K562 (cell line): ENCODE measurements around the gene POLDIP3. TPM values are rescaled to one million over a fixed set of nuclear protein-coding genes. Genes with fewer than 3 reads are reported as not detected.

ENCODE experiments used
- CHD2 ChIP-seq: IDR thresholded peaks from 2 replicates; pipeline ENCODE4 v1.6.1; 2011; ENCODE audit warnings: low read depth, low read length
- CXXC5 ChIP-seq: fragments of 250-450 bp; sonication (Bioruptor Pico); IDR thresholded peaks from 2 replicates; pipeline ENCODE4 v1.8.0; 2022; ENCODE audit warnings: inconsistent platforms, mild to moderate bottlenecking, moderate library complexity
- KDM2B ChIP-seq: fragments of 250-450 bp; sonication (Bioruptor Pico); IDR thresholded peaks from 2 replicates; pipeline ENCODE4 v1.8.0; 2021; ENCODE audit warnings: mild to moderate bottlenecking, moderate library complexity
- NKRF ChIP-seq: fragments of 450-650 bp; IDR thresholded peaks from 2 replicates; pipeline ENCODE4 v1.6.1; 2016; ENCODE audit warnings: borderline replicate concordance
- POLR2G ChIP-seq: fragments of 200-400 bp; formaldehyde crosslinking; IDR thresholded peaks from 2 replicates; pipeline ENCODE4 v1.6.1; 2017; ENCODE audit warnings: low read depth, mild to moderate bottlenecking, antibody characterized with exemption, low read length, moderate library complexity
- RERE ChIP-seq: sonication (generic); formaldehyde crosslinking; IDR thresholded peaks from 2 replicates; pipeline ENCODE4 v1.8.0; 2023; ENCODE audit warnings: missing genetic modification reagents, mild to moderate bottlenecking, borderline replicate concordance
- SAFB ChIP-seq: fragments of 200-400 bp; formaldehyde crosslinking; IDR thresholded peaks from 2 replicates; pipeline ENCODE4 v1.6.1; 2017; ENCODE audit warnings: low read depth, low read length, borderline replicate concordance
- SIN3B ChIP-seq: fragments of 450-650 bp; IDR thresholded peaks from 2 replicates; pipeline ENCODE4 v1.6.1; 2017; ENCODE audit warnings: low read depth, mild to moderate bottlenecking, moderate library complexity
- TARDBP ChIP-seq: fragments of 450-650 bp; IDR thresholded peaks from 2 replicates; pipeline ENCODE4 v1.6.1; 2016
- THAP12 ChIP-seq: fragments of 250-450 bp; sonication (Bioruptor Pico); IDR thresholded peaks from 2 replicates; pipeline ENCODE4 v1.9.0; 2021; ENCODE audit warnings: mild to moderate bottlenecking, inconsistent platforms
- THRA ChIP-seq: fragments of 450-650 bp; IDR thresholded peaks from 2 replicates; pipeline ENCODE4 v1.6.1; 2017; ENCODE audit warnings: mild to moderate bottlenecking, moderate library complexity
- ZBTB8A ChIP-seq: fragments of 450-650 bp; IDR thresholded peaks from 2 replicates; pipeline ENCODE4 v1.6.1; 2018; ENCODE audit warnings: mild to moderate bottlenecking, moderate library complexity; ENCODE audit not compliant: partially characterized antibody
- ZKSCAN8 ChIP-seq: fragments of 200-800 bp; sonication (Bioruptor generic); IDR thresholded peaks from 2 replicates; pipeline ENCODE4 v1.6.1; 2016; ENCODE audit warnings: missing genetic modification characterization, missing compliant biosample characterization
- ZNF146 ChIP-seq: IDR thresholded peaks from one replicate; pipeline ENCODE4 v1.6.1; 2018; ENCODE audit warnings: missing compliant biosample characterization; ENCODE audit not compliant: unreplicated experiment
- ZNF217 ChIP-seq: sonication (generic); formaldehyde crosslinking; IDR thresholded peaks from 2 replicates; pipeline ENCODE4 v1.8.0; 2022; ENCODE audit warnings: mild to moderate bottlenecking, missing genetic modification reagents
- ZNF561 ChIP-seq: fragments of 450-650 bp; formaldehyde crosslinking; conservative IDR thresholded peaks from 2 replicates; pipeline ENCODE4 v1.4.0; 2020; ENCODE audit warnings: mild to moderate bottlenecking, moderate library complexity
- polyA plus RNA-seq, 8 experiments: library from polyadenylated mRNA; depleted of rRNA in 4 of 8; stranded (reverse) in 5 of 8; unstranded in 3 of 8; fragments of >200 nt; fragmentation: Nextera tagmentation in 2 of 8; fragmentation: Illumina TruSeq in 1 of 8; extraction: Ambion mirVana in 2 of 8; extraction: Trizol in 1 of 8; gene quantifications; 2 replicates each; pipeline versions ENCODE4 v1.2.1 to v1.2.3, GENCODE V29; 2011 to 2014; ENCODE audit warnings: inconsistent platforms in 1 of 8, missing spikeins in 1 of 8
- total RNA-seq, 7 experiments: library from RNA; depleted of rRNA in 6 of 7; stranded (reverse); fragments of >200 nt in 6 of 7; fragmentation: Illumina TruSeq in 2 of 7; extraction: Trizol in 2 of 7; gene quantifications; 2 replicates each; pipeline versions ENCODE4 v1.2.1 to v1.2.3, GENCODE V29; 2011 to 2021; ENCODE audit warnings: low replicate concordance in 1 of 7

The POLDIP3 gene
- total and polyA plus RNA-seq, 9 of the 15 experiments (the other 6 are each of a cell fraction or from before 2014, with no cell fraction given): 14.3 to 53.0 (median 26.3) TPM

- no peak for TF ChIP-seq THRA
- no peak for TF ChIP-seq ZNF561
- TF ChIP-seq NKRF: 0 out of 2 replicates have a peak, but pooled peaks have one; percentile 39
- TF ChIP-seq CXXC5 (CRISPR knock-in tag): 0 out of 2 replicates have a peak, but pooled peaks have one; percentile 33
- no peak for TF ChIP-seq ZNF217 (CRISPR knock-in tag)
- TF ChIP-seq SIN3B: peak; percentile 92
- TF ChIP-seq ZNF146: no peak
- TF ChIP-seq ZBTB8A: no peak
- no peak for TF ChIP-seq KDM2B (CRISPR knock-in tag)
- TF ChIP-seq POLR2G: peak; percentile 88
- 0 out of 2 replicates have a peak, but pooled peaks have one; percentile 51 for TF ChIP-seq THAP12 (CRISPR knock-in tag)
- TF ChIP-seq RERE: no peak
- no peak for TF ChIP-seq TARDBP
- peak; percentile 31; the same call in 1 of the 2 replicates for TF ChIP-seq SAFB
- TF ChIP-seq ZKSCAN8: no peak
- no peak for TF ChIP-seq CHD2
These were observed 32.6 kb downstream of the POLDIP3 start (continued) for GRCh38 chr22:42581762-42582716.
